ENCODE measurements around the gene PLA2G4B. TPM values are rescaled to one million over a fixed set of nuclear protein-coding genes. Genes with fewer than 3 reads are reported as not detected.
"Not testable (repeated sequence)": the region's sequence is repeated elsewhere in the genome, so short reads cannot be mapped to it uniquely, and the experiment has no call there.

Gene PLA2G4B
- total RNA-seq, 1 experiment from 2014 or later, result 0.92 TPM

DNA sequence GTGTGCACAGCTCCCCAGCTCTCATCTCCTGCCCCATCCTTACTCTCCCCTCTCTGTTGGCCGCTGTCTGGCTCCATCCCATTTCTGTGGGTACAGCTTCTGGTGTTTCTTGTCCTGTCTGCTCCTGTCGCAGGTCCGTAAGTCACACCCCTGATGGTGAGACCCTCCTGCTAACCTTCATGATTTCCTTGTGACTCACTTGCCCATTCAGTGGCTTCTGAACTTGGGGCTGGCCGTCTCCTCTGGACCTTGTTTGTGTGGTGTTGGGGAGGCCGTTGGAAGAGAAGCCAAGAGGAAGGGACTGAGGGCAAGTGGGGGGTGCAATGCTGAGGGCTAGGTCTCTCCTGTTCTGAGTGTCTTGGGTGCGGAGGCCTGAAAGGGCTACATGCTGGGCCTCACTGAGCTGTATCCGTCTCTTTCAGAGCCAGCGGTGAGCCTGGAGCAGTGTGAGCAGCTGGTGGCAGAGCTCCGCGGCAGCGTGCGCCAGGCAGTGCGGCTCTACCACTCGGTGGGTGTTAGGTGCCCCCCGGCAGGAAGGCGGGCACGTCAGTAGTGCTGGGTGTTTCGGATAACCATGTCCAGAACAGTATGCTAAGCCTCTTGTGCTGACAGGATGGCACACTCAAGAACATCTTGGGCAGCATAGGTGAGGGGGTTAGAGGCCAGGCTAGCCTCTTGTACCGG lies 14.4 kb upstream of the PLA2G4B start:
- DNase-seq (ENCODE audit: low spot score), result no peak
- in situ Hi-C loops (cut with HindIII; ENCODE audit: low sequenced_read_pairs), result no loop called here

DNA sequence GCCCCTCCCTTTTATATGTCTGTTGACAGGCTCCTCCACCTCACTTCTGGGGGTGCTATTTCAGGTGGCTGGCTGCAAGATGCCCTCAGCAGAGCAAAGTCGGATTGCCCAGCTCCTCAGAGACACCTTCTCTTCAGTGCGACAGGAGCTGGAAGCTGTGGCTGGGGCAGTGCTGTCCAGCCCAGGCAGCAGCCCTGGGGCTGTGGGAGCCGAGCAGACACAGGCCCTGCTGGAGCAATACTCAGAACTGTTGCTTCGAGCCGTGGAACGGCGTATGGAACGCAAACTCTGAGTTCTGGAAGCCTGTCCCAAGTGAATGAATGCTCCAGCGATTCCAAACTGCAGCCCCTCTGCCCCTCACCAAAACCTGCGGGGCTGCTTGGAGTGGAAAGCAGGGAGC lies 13.5 kb upstream of the PLA2G4B start:
- no peak for DNase-seq (ENCODE audit: low spot score)
- in situ Hi-C loops (cut with HindIII; ENCODE audit: low sequenced_read_pairs), result no loop called here

DNA sequence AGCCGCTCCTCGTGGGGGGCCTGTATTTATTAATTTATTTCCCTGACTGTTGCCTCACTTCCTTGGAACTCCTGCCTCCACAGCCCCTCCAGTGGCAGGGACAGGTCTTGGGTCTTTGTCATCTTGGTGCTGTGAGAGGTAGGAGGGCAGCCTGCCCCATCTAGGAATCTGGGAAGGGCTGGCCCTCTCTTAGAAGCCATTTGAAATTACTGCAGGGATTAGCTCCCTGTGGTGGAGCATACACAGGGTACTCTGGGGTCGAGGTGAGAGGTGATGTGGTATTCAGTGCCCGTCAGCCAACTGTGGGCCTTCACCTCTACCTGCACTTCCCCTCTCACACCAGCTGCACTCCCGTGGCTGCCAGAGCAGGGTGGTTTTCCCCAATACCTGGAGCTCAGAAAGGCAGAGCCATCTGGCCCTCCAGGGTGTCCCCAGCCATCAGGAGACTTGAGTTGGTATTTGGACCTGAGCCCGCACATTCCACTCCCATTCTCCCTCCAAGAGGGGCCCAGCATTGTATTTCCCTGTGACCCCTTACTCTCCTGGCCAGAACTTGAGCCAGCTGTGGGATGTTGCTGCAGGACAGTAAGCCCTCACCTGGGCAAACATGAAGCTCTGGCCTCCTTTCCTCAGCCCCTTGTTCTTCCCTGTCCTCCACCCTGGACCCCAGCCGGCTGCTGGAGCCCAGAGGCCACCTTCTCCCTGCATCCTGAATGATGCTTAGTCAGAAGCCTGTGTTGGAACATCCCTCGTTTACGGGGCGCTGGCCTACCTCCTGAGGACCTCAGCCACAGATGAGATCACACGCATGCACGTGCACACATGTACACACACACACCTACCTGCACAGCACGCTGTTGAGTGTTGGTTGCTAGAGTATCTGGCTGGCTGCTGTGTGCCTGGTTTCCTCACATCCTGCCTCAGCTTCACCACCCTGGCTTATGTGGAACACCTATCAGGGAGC lies 12.8 kb upstream of the PLA2G4B start:
- in situ Hi-C loops (cut with HindIII; ENCODE audit: low sequenced_read_pairs), result no loop called here
- no peak for DNase-seq (ENCODE audit: low spot score)

DNA sequence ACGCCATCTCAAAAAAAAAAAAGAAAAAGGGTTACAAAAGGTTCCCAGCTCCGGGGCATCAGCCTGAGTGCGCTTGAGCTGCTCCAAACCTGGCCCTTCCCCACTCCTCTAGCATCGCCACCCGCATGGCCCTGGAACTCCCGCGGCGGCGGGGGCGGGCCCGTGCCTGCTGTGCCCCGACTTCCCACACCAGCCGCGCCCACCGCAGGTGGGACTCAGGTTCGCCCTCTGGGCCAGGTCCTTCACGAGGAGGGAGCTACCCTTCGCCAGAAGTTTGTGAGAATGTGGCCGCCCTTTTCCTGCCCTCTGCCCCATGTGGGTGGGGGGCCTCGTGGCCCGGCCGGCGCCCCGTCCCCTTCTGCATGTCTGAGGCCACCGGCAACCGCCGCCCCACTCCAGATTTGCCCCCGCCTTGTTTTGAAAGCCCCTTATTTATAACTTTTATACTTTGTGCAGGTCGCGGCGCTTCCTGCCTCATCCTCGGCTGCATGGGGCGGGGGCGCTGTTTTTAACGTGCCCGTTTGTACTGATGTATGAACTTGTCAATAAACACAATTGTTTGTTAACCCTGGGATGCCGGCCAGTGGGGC lies 11.3 kb upstream of the PLA2G4B start:
- in situ Hi-C loops (cut with HindIII; ENCODE audit: low sequenced_read_pairs), result no loop called here
- no peak for DNase-seq (ENCODE audit: low spot score)

DNA sequence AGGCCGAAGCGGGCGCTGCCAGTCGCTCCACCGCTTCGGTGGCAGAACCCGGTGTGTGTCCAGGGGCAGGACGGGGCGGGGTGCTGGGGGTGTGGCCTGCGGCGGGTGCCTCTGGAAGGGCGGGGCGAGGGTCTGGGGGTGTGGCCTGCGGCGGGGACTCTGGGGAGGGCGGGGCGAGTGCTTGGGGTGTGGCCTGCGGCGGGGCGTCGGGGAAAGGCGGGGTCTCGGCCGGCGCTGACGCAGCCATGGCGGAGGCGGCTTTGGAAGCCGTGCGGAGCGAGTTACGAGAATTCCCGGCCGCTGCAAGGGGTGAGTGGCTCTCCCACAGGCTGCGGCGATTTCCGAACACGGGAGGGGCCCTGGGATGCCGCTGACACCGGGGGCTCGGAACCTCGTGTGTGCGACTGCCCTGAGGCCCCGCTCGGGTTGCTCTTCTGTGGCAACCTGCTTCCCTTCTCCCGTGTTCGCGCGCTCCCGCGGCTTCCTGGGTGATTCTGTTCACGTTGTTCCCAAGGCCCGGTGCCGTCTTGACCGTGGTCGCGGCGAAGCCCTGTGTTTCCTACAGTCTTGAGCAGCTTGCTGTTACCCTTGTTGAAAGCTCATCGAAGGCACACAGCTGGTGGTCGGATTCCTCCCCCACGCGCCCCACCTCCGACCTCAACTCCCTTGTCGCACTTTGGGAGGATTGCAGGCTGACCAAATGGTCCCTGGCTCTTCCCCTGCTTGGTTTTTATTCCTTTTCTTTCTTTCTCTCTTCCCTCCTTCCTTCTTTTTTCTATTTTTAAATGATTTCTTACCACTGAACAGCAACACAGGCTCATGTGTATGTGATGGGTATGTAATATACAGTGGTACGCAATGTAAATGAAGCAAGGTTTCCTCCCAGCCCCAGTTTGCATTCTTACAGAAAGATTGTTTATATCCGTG lies 10.5 kb upstream of the PLA2G4B start, which contains the start of gene JMJD7:
Gene JMJD7, plus strand, starts transcription at position 213 of the 927 bp plus-strand sequence. Its CDS starts 33 bp downstream, at position 246.
- in situ Hi-C loops (cut with HindIII; ENCODE audit: low sequenced_read_pairs), result no loop called here

DNA sequence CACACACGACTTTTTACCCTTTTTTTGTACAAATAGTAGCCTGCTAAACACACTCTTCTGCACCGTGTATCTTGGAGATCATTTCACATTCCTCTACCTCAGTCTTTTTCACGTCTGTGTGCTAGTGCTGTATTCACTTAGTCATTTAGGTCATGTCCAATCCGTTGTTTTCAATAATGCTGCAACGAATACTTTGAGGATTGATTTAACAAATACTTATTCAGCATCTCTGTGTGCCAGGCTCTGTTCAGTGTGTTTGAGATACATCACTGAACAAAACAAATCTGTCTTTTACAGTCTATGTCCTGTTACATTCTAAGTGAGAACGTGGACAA lies 9.9 kb upstream of the PLA2G4B start:
- peak; percentile 62 for DNase-seq (ENCODE audit: low spot score)
- in situ Hi-C loops (cut with HindIII; ENCODE audit: low sequenced_read_pairs), result no loop called here

More for the DNA sequence above, 10.5 kb upstream of the PLA2G4B start, which contains the start of gene JMJD7:
- DNase-seq (ENCODE audit: low spot score), result peak; percentile 94

DNA sequence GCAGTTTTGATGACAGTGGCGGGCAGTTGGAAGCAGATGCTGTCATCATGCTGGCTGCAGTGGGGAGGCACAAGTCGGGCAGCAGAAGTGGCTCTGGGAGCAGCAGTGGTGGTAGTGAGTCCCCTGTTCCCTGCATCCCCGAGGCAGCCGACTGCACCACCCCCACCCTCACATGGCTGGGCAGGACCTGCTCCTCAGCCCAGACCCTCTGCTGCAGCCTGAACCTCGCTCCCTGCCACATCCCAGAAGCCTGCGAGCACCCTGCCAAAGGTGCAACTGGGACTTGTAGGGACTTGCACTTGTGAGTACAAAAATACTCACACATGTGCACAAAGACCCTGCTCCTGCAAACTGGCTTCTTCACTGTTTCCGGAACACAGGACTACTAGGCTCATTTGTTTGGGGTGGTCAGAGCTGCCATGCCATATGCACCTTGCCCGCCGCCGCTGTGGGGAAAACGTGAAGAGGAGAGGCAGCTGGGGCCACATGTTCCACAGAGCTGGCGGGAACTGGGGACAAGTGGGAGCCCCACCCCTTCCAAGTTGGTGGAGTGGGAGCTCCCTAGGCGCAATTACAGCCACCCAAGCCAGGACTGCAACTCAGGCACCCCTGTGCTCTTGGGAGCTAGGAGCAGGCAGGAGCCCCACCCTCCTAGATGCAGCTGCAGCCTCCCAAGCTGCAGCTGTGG lies 8.5 kb upstream of the PLA2G4B start:
- DNase-seq (ENCODE audit: low spot score), result no peak
- in situ Hi-C loops (cut with HindIII; ENCODE audit: low sequenced_read_pairs), result no loop called here

DNA sequence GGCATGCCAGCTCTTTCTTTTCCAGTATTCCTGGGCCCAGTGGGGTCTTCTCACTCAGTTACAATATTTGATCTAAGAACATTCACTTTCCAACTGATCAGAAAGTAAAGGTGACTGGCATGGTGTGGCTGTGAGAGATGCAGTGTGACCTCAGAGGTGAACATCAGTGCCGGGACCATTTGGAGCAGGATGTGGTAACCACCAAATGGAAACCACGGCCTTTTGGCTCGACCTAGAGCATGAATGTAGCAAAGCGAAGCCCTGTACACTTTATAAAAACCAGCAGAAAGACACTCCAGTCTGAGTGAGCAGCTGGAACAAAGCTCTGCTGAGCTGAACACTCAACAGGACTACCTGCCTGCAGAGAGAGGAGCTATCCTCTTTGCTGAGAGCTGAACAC lies 7.4 kb upstream of the PLA2G4B start:
- DNase-seq (ENCODE audit: low spot score); in situ Hi-C loops (cut with HindIII; ENCODE audit: low sequenced_read_pairs): not testable (repeated sequence)

DNA sequence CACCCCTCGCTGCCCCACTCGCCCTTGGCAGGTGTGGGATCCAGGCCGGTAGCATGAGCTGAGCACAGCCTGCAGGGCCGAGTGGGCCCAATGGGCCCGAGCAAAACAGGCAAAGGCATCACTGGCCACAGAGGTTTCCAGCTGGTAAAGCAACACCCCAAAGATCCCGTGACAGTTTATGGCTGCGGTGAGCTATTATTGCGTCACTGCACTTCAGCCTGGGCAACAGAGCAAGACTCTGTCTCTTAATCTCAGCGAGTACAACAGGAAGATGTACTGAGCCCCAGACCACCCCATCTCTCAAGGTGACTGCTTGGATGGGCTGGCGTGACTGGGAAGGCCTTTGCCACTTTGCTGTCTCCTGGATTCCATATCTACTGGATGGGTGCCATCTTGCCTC lies 6.4 kb upstream of the PLA2G4B start:
- in situ Hi-C loops (cut with HindIII; ENCODE audit: low sequenced_read_pairs), result no loop called here
- DNase-seq (ENCODE audit: low spot score), result no peak

DNA sequence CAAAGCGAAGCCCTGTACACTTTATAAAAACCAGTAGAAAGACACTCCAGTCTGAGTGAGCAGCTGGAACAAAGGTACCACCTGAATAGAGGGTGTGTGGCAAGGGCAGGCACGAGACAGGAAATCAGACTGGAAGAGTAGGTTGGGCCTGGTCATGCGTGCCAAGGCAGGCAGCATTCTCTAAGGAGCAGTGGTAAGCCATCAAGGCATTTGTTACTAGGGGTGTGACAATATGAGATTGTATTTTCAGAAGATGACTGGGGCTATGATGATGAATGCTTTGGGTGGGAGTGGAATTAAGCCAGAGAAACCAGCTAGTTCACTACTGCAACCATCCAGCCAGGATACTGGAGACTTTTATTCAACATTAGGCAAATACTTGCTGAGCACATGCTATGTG lies 5.8 kb upstream of the PLA2G4B start:
- DNase-seq (ENCODE audit: low spot score), result no peak
- in situ Hi-C loops (cut with HindIII; ENCODE audit: low sequenced_read_pairs), result no loop called here

DNA sequence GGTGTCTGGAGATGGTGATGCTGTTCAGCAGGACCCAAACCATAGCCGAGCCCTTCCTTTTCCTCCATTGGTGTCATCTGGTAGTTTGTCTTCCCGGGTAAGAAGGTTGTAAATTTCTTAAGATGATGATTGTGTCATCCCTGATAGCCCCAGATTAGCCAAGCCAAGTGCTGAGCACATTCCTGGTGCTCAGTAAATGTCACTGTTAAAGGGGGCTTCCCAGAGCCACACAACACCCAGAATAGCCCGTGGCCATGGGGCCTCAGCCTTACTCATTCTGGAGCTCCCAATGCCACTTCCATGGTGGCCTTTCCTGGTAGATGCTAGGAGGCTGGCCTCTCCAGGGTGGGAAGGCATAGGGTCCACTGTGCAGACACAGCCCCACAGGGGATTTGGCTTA lies 4.6 kb upstream of the PLA2G4B start:
- in situ Hi-C loops (cut with HindIII; ENCODE audit: low sequenced_read_pairs), result no loop called here
- DNase-seq (ENCODE audit: low spot score), result no peak

DNA sequence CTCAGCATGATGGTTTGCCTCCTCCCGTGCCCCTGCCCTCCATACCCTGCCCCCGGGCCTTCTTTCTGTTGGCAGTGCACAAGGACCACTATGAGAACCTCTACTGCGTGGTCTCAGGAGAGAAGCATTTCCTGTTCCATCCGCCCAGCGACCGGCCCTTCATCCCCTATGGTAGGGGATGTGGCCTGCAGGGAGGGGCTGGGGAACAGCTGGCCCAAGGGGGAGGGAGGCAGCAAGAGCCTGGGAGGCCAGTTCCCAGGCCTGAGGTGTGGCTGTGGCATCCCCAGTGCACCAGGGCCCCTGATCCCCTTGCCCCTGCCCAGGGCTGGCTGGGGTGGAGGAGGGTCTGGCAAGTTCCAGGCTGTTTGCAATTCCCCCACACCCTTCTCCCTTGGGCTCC lies 2.6 kb upstream of the PLA2G4B start:
- no peak for DNase-seq (ENCODE audit: low spot score)
- in situ Hi-C loops (cut with HindIII; ENCODE audit: low sequenced_read_pairs), result no loop called here

DNA sequence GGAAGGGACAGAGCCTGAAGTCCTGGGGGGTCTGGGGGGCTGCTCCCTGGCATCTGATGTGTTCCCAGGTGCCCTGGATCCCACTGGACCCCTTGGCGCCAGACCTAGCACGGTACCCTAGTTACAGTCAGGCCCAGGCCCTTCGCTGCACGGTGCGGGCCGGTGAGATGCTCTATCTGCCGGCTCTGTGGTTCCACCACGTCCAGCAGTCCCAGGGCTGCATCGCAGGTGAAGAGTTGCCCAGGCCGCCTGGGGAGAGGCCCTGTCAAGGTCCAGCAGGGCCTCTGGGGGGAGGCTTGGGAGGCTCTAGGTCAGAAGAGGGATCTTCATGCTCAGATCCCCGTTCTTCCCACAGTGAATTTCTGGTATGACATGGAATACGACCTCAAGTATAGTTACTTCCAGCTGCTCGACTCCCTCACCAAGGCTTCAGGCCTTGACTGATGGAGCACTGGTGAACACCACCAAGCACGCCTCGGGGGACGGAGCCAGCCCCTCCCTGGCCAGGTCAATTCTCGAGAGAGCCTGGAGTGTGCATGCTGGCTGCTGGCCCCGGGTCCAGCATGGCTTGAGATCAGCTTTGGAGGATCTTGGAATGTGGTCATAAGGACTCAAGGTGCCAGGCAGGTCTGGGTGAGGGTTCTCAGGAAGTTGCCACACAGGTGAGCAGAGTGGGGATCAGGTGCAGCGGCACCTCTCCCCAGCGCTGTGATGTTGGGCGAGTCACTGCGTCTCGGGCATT lies 1.8 kb upstream of the PLA2G4B start:
- DNase-seq (ENCODE audit: low spot score), result no peak
- in situ Hi-C loops (cut with HindIII; ENCODE audit: low sequenced_read_pairs), result no loop called here

DNA sequence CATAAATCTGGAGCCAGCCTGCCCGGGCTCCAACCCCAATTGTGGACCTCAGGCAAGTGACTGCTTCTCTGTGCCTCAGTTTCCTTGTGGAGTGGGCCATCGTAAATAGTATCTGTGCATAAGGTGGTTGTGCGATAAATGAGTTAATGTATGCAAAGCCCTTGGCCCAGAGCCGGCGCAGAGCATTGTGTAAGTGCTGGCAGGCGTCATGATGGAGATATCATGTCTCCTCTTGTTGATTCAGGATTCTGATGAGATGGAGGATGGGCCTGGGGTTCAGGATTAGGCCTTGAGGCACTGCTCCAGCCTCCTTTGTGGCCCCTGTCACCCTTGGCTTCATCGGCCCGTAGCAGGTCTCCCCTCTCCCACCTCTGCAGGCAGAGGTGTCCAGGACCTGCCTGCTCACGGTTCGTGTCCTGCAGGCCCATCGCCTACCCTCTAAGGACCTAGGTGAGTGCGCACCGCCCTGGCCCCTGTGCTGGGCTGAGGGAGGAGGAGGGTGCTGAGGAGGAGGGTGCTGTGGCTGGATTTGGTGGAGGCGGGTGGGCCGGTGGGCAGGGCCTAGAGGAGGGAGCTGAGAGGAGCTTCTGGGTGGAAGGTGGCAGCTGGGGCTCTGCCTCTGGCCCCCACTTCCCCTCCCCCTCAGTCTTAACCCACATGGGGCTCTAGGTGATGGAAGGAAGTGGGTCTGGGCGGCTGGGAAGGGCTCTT lies 1.3 kb downstream of the PLA2G4B start:
- in situ Hi-C loops (cut with HindIII; ENCODE audit: low sequenced_read_pairs), result no loop called here
- DNase-seq (ENCODE audit: low spot score), result no peak

DNA sequence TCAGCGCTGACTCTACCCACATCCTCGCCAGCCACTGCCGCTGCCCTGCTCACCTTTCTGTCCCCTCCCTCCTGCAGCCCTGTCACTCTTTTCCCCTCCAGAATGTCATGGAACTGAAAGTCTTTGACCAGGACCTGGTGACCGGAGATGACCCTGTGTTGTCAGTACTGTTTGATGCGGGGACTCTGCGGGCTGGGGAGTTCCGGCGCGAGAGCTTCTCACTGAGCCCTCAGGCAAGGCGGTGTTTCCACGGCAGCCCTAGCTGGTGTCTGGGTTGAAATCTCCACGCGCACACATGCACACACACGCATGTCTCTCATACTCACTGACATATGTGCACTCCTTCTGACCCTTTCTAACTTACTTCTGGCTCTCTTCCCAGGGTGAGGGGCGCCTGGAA lies 2.0 kb downstream of the PLA2G4B start:
- in situ Hi-C loops (cut with HindIII; ENCODE audit: low sequenced_read_pairs), result no loop called here

DNA sequence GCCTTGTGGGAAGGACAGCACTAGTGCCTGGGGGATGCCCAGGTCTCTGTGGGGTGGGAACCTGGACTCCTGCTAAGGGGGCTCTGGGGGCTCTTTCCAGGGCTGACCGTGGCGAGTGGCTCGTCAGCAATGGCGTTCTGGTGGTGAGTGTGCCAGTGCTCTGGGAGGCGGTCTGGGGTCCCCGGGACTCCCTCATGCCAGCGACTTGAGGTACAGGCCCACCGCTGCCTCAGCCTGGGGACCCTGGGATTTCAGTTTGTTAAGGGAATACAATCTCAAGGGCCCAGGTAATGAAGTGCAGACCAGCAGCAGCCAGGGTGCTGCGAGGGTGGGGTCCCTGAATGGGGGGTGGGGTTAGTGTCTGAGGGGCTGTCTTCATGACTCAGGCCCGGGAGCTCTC lies 2.5 kb downstream of the PLA2G4B start:
- in situ Hi-C loops (cut with HindIII; ENCODE audit: low sequenced_read_pairs), result no loop called here
- DNase-seq (ENCODE audit: low spot score), result no peak

More for the DNA sequence above, 2.0 kb downstream of the PLA2G4B start:
- DNase-seq (ENCODE audit: low spot score), result no peak

DNA sequence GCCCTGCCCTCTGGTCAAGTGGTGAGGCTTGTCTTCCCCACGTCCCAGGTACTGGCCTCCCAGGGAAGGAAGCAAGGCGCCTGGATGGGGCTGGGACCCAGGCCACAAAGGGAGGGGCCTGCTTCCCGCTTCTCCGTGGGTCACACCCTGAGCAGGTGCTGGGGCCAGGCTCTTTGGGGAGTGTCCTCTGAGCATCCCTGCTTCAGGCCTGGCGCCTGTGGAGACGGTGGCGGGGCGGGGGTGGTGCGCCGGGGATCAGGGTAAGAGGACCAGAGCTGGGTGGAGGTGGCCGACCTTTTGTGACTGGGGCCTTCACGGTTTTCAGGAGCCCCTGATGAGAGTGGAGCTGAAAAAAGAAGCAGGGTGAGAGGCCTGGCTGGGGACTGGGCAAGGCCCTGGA lies 3.6 kb downstream of the PLA2G4B start:
- DNase-seq (ENCODE audit: low spot score), result no peak
- in situ Hi-C loops (cut with HindIII; ENCODE audit: low sequenced_read_pairs), result no loop called here
